Measurements from ENCODE around the gene NUP43.

DNA sequence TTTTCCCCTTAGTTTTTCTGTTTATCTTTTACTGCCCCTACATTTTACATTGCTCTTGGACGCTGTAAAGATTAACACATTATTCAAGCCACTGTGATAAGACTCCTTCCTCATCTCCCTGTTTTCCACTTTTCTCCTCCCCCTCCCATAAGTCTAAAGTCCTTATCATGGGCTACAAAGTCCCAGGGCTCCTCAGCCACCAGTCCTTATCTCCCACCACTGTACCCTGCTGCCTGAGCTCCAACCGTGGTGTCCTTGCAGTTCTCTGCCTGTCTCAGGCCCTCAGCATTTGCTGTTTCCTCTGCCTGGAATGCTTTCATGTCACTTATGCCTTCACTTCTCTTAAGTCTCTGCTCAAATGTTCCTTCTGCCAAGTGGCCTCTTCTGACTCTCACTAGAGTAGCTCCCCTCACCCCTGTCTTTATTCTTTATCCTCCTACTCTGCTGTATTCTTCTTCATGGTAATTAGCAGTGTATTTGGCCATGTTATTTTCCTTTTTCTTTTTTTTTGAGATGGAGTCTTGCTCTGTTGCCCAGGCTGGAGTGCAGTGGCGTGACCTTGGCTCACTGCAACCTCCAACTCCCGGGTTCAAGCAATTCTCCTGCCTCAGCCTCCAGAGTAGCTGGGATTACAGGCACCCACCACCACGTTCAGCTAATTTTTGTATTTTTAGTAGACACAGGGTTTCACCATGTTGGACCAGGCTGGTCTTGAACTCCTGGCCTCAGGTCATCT, 17.7 kb downstream of the NUP43 start:
- TF ChIP-seq, protein P1, sequence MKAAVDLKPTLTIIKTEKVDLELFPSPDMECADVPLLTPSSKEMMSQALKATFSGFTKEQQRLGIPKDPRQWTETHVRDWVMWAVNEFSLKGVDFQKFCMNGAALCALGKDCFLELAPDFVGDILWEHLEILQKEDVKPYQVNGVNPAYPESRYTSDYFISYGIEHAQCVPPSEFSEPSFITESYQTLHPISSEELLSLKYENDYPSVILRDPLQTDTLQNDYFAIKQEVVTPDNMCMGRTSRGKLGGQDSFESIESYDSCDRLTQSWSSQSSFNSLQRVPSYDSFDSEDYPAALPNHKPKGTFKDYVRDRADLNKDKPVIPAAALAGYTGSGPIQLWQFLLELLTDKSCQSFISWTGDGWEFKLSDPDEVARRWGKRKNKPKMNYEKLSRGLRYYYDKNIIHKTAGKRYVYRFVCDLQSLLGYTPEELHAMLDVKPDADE (CRISPR knock-in tag; IDR thresholded peaks at IDR 0.05) = no peak
- TF ChIP-seq, protein P2, sequence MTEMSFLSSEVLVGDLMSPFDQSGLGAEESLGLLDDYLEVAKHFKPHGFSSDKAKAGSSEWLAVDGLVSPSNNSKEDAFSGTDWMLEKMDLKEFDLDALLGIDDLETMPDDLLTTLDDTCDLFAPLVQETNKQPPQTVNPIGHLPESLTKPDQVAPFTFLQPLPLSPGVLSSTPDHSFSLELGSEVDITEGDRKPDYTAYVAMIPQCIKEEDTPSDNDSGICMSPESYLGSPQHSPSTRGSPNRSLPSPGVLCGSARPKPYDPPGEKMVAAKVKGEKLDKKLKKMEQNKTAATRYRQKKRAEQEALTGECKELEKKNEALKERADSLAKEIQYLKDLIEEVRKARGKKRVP (CRISPR knock-in tag; IDR thresholded peaks at IDR 0.05) = no peak
- no peak for TF ChIP-seq ZNF761 (CRISPR knock-in tag; conservative IDR thresholded peaks at IDR 0.05)
- TF ChIP-seq, protein P3, sequence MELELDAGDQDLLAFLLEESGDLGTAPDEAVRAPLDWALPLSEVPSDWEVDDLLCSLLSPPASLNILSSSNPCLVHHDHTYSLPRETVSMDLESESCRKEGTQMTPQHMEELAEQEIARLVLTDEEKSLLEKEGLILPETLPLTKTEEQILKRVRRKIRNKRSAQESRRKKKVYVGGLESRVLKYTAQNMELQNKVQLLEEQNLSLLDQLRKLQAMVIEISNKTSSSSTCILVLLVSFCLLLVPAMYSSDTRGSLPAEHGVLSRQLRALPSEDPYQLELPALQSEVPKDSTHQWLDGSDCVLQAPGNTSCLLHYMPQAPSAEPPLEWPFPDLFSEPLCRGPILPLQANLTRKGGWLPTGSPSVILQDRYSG (CRISPR knock-in tag; IDR thresholded peaks at IDR 0.05) = no peak
- no peak for TF ChIP-seq RCOR2 (CRISPR knock-in tag; IDR thresholded peaks at IDR 0.05)

Data from HepG2 (cell line).